CD8-positive, alpha-beta memory T cell (primary cell): ENCODE data around the gene RIC8B. TPM values are rescaled to one million over a fixed set of nuclear protein-coding genes. Genes with fewer than 3 reads are reported as not detected.
A peak's percentile ranks its signal among the peaks of the same experiment; 100 is the strongest.

ENCODE experiments used
- CTCF ChIA-PET: fragments of 350-600 bp; sonication (Branson Sonifier 250); formaldehyde crosslinking; loops from one replicate; lab custom pipeline; 2021; ENCODE audit warnings: antibody characterized with exemption; lab: Charles Lee
- POLR2A ChIA-PET: fragments of 350-600 bp; sonication (Branson Sonifier 250); formaldehyde crosslinking; loops from one replicate; lab custom pipeline; 2021; ENCODE audit warnings: antibody characterized with exemption; lab: Charles Lee
- DNase-seq, 5 donors: peaks; one replicate each; pipeline versions ENCODE4 v3.0.0 to v3.0.0-alpha.2; 2020 to 2022; ENCODE audit warnings: mixed read lengths in 1 of 5
- H3K27ac ChIP-seq: one replicate; pipeline ENCODE4 v1.7.0; 2013; ENCODE audit warnings: low read depth, mild to moderate bottlenecking, low read length, moderate library complexity
- H3K27me3 ChIP-seq: 2 replicates; pipeline ENCODE4 v1.7.0; 2013; ENCODE audit warnings: low read length, mild to moderate bottlenecking; ENCODE audit not compliant: insufficient read depth, poor library complexity, severe bottlenecking
- H3K36me3 ChIP-seq: 2 replicates; pipeline ENCODE4 v1.7.0; 2013; ENCODE audit warnings: mild to moderate bottlenecking, low read length, moderate library complexity; ENCODE audit not compliant: insufficient read depth
- H3K4me1 ChIP-seq: 2 replicates; pipeline ENCODE4 v1.7.0; 2013; ENCODE audit warnings: mild to moderate bottlenecking, low read length, moderate library complexity; ENCODE audit not compliant: insufficient read depth
- H3K4me3 ChIP-seq: 2 replicates; pipeline ENCODE4 v1.7.0; 2013; ENCODE audit warnings: mild to moderate bottlenecking, low read length
- H3K9me3 ChIP-seq: 2 replicates; pipeline ENCODE4 v1.7.0; 2013; ENCODE audit warnings: mild to moderate bottlenecking, low read length
- H3K27ac Mint-ChIP-seq, 8 donors: one replicate each; pipeline ENCODE4 v1.8.0; 2020 to 2021; ENCODE audit warnings: mixed read lengths in 8 of 8, mild to moderate bottlenecking in 6 of 8, inconsistent platforms in 3 of 8, moderate library complexity in 3 of 8
- H3K27me3 Mint-ChIP-seq, 2 donors: one replicate each; pipeline ENCODE4 v1.8.0; 2020 to 2021; ENCODE audit warnings: mixed read lengths in 2 of 2, mild to moderate bottlenecking in 1 of 2, moderate library complexity in 1 of 2
- H3K36me3 Mint-ChIP-seq, 3 donors: one replicate each; pipeline ENCODE4 v1.8.0; 2020 to 2021; ENCODE audit warnings: mixed read lengths in 3 of 3, inconsistent platforms in 1 of 3, mild to moderate bottlenecking in 1 of 3
- H3K4me1 Mint-ChIP-seq, 3 donors: one replicate each; pipeline ENCODE4 v1.8.0; 2020 to 2021; ENCODE audit warnings: mixed read lengths in 3 of 3, inconsistent platforms in 1 of 3, mild to moderate bottlenecking in 1 of 3
- H3K4me3 Mint-ChIP-seq, 7 donors: one replicate each; pipeline ENCODE4 v1.8.0; 2020 to 2021; ENCODE audit warnings: mixed read lengths in 7 of 7, mild to moderate bottlenecking in 6 of 7, moderate library complexity in 4 of 7, inconsistent platforms in 2 of 7
- H3K9me3 Mint-ChIP-seq, 5 donors: one replicate each; pipeline ENCODE4 v1.8.0; 2020 to 2022; ENCODE audit warnings: mixed read lengths in 5 of 5, mild to moderate bottlenecking in 3 of 5, moderate library complexity in 2 of 5, inconsistent platforms in 1 of 5
- polyA plus RNA-seq: library from polyadenylated mRNA; unstranded; fragments of 300-500 nt; fragmentation: Illumina TruSeq; gene quantifications from one replicate; pipeline ENCODE4 v1.2.3, GENCODE V29; 2021
- total RNA-seq, 2 experiments: library from RNA; stranded (reverse); gene quantifications; one replicate each; pipeline ENCODE4 v1.2.3, GENCODE V29; 2021

Gene RIC8B
- total and polyA plus RNA-seq, 3 experiments from 2014 or later: 9.9 to 11.2 (median 10.2) TPM

GRCh38 chr12:106924268-106924861 is 149.9 kb downstream of the RIC8B start:
- Histone ChIP-seq H3K27me3 (no peaks in the 10 kb centered on the region), H3K4me3 (no peak overlapping the region), H3K27ac (no peak overlapping the region), H3K36me3 (no peaks in the 10 kb centered on the region), H3K4me1 (no peaks in the 10 kb centered on the region), H3K9me3 (no peaks in the 10 kb centered on the region)
- Mint-ChIP-seq H3K27ac (peak overlapping the region in 1 of 8 donors; percentile 22), H3K4me1 (no peaks in the 10 kb centered on the region), H3K4me3 (no peak overlapping the region), H3K9me3 (peaks cover 0 to 3% (median 0%) of the 10 kb centered on the region in 5 donors), H3K36me3 (peaks cover 0 to 6% (median 2%) of the 10 kb centered on the region in 3 donors), H3K27me3 (peaks cover 0 to 32% of the 10 kb centered on the region in 2 donors)
- ChIA-PET POLR2A (no interaction called here), CTCF (no interaction called here)
- no peak for DNase-seq

GRCh38 chr12:106926657-106927056 is 152.2 kb downstream of the RIC8B start:
- no peaks in the 10 kb centered on the region for H3K4me1 ChIP-seq
- H3K36me3 ChIP-seq: no peaks in the 10 kb centered on the region
- ChIA-PET POLR2A (no interaction called here), CTCF (interaction anchor here (1.1 kb wide), 1 partner anchor 540 kb away, joined by 3 read pairs; no protein-coding TSS in a partner anchor)
- Mint-ChIP-seq H3K9me3 (peaks cover 0 to 3% (median 0%) of the 10 kb centered on the region in 5 donors), H3K4me1 (no peaks in the 10 kb centered on the region), H3K27ac (no peak overlapping the region), H3K36me3 (peaks cover 0 to 7% (median 2%) of the 10 kb centered on the region in 3 donors), H3K27me3 (peaks cover 3 to 41% of the 10 kb centered on the region in 2 donors), H3K4me3 (no peak overlapping the region)
- H3K27ac ChIP-seq: no peak overlapping the region
- no peak for DNase-seq
- H3K27me3 ChIP-seq: no peaks in the 10 kb centered on the region
- H3K9me3 ChIP-seq: no peaks in the 10 kb centered on the region
- no peak overlapping the region for H3K4me3 ChIP-seq

- CTCF ChIA-PET: no interaction called here
- no peak overlapping the region for H3K27ac Mint-ChIP-seq
- no peaks in the 10 kb centered on the region for H3K27me3 ChIP-seq
These were observed 159.8 kb downstream of the RIC8B start for GRCh38 chr12:106934277-106934676.

More at GRCh38 chr12:106934277-106934676, 159.8 kb downstream of the RIC8B start:
- Mint-ChIP-seq H3K9me3 (no peaks in the 10 kb centered on the region), H3K4me3 (no peak overlapping the region), H3K27me3 (peaks cover 6 to 25% of the 10 kb centered on the region in 2 donors), H3K4me1 (no peaks in the 10 kb centered on the region), H3K36me3 (peaks cover 0 to 5% (median 0%) of the 10 kb centered on the region in 3 donors)
- Histone ChIP-seq H3K9me3 (no peaks in the 10 kb centered on the region), H3K36me3 (no peaks in the 10 kb centered on the region), H3K4me3 (no peak overlapping the region), H3K4me1 (no peaks in the 10 kb centered on the region), H3K27ac (no peak overlapping the region)
- DNase-seq: no peak
- POLR2A ChIA-PET: no interaction called here

Other genes with a start within 250 kb of the RIC8B start
- not detected for gene RFX4, start 191.7 kb upstream of the RIC8B start, total RNA-seq
- gene RFX4, start 191.7 kb upstream of the RIC8B start, polyA plus RNA-seq: not detected
- 10 to 100 TPM; 22.7 to 25.3 TPM for gene TMEM263, start 181.2 kb downstream of the RIC8B start, total RNA-seq
- 24.9 TPM for gene TMEM263, start 181.2 kb downstream of the RIC8B start, polyA plus RNA-seq
- 1 to 10 TPM; 4.6 to 4.9 TPM for gene MTERF2, start 212.5 kb downstream of the RIC8B start, total RNA-seq
- 6.4 TPM for gene MTERF2, start 212.5 kb downstream of the RIC8B start, polyA plus RNA-seq